Activated CD8-positive, alpha-beta T cell treated with anti-CD3 and anti-CD28 coated beads for 36 hours (primary cell): ENCODE measurements around the gene OBSCN. TPM values are rescaled to one million over a fixed set of nuclear protein-coding genes. Genes with fewer than 3 reads are reported as not detected.

Source experiments
- ATAC-seq: fragments of 200-7000 bp; cut with Tn5 transposase; one replicate; pipeline ENCODE4 v1.10.0; 2021; ENCODE audit warnings: mild to moderate bottlenecking, moderate library complexity
- CTCF ChIA-PET: fragments of 350-600 bp; sonication (Branson Sonifier 250); formaldehyde crosslinking; loops from one replicate; lab custom pipeline; 2021; ENCODE audit warnings: antibody characterized with exemption; lab: Charles Lee
- POLR2A ChIA-PET: fragments of 350-600 bp; sonication (Branson Sonifier 250); formaldehyde crosslinking; loops from one replicate; lab custom pipeline; 2021; ENCODE audit warnings: antibody characterized with exemption; lab: Charles Lee
- DNase-seq: peaks from one replicate; pipeline ENCODE4 v3.0.0-alpha.2; 2020
- H3K27ac Mint-ChIP-seq: one replicate; pipeline ENCODE4 v1.8.0; 2021; ENCODE audit warnings: mild to moderate bottlenecking, mixed read lengths
- H3K27me3 Mint-ChIP-seq: one replicate; pipeline ENCODE4 v1.8.0; 2021; ENCODE audit warnings: mixed read lengths
- H3K36me3 Mint-ChIP-seq: one replicate; pipeline ENCODE4 v1.8.0; 2021; ENCODE audit warnings: low read depth, mixed read lengths
- H3K4me1 Mint-ChIP-seq: one replicate; pipeline ENCODE4 v1.8.0; 2021; ENCODE audit warnings: low read depth, mixed read lengths
- H3K4me3 Mint-ChIP-seq: one replicate; pipeline ENCODE4 v1.8.0; 2021; ENCODE audit warnings: mild to moderate bottlenecking, moderate library complexity, mixed read lengths
- H3K9me3 Mint-ChIP-seq: one replicate; pipeline ENCODE4 v1.8.0; 2021; ENCODE audit warnings: mixed read lengths
- intact Hi-C: fragments of 100-400 bp; cut with micrococcal nuclease; formaldehyde crosslinking; loops from one replicate; pipeline ENCODE4 v1.10.0; 2022
- total RNA-seq, 2 experiments: library from RNA; stranded (reverse); gene quantifications; one replicate each; pipeline ENCODE4 v1.2.3, GENCODE V29; 2021
- TF ChIP-seq, protein P1 (sequence below): fragments of 200-600 bp; IDR thresholded peaks from one replicate; pipeline ENCODE4 v1.8.0; 2022; ENCODE audit warnings: antibody characterized with exemption, mild to moderate bottlenecking

OBSCN gene
- total RNA-seq, 2 experiments from 2014 or later: 21.6 to 23.7 TPM

DNA sequence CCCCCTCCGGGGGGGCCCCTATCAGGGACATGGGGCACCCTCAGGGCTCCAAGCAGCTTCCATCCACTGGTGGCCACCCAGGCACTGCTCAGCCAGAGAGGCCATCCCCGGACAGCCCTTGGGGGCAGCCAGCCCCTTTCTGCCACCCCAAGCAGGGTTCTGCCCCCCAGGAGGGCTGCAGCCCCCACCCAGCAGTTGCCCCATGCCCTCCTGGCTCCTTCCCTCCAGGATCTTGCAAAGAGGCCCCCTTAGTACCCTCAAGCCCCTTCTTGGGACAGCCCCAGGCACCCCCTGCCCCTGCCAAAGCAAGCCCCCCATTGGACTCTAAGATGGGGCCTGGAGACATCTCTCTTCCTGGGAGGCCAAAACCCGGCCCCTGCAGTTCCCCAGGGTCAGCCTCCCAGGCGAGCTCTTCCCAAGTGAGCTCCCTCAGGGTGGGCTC lies 163.9 kb downstream of the OBSCN start:
- intact Hi-C loops: no loop called here
- H3K36me3 Mint-ChIP-seq: no peaks in the 10 kb centered on the region
- H3K27ac Mint-ChIP-seq: no peak overlapping the region
- no peaks in the 10 kb centered on the region for H3K9me3 Mint-ChIP-seq
- POLR2A ChIA-PET: no interaction called here
- ATAC-seq: no peak
- TF ChIP-seq, protein P1, sequence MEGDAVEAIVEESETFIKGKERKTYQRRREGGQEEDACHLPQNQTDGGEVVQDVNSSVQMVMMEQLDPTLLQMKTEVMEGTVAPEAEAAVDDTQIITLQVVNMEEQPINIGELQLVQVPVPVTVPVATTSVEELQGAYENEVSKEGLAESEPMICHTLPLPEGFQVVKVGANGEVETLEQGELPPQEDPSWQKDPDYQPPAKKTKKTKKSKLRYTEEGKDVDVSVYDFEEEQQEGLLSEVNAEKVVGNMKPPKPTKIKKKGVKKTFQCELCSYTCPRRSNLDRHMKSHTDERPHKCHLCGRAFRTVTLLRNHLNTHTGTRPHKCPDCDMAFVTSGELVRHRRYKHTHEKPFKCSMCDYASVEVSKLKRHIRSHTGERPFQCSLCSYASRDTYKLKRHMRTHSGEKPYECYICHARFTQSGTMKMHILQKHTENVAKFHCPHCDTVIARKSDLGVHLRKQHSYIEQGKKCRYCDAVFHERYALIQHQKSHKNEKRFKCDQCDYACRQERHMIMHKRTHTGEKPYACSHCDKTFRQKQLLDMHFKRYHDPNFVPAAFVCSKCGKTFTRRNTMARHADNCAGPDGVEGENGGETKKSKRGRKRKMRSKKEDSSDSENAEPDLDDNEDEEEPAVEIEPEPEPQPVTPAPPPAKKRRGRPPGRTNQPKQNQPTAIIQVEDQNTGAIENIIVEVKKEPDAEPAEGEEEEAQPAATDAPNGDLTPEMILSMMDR: no peak
- CTCF ChIA-PET: no interaction called here
- no peak overlapping the region for H3K4me3 Mint-ChIP-seq
- no peaks in the 10 kb centered on the region for H3K4me1 Mint-ChIP-seq
- no peaks in the 10 kb centered on the region for H3K27me3 Mint-ChIP-seq
- DNase-seq: no peak

DNA sequence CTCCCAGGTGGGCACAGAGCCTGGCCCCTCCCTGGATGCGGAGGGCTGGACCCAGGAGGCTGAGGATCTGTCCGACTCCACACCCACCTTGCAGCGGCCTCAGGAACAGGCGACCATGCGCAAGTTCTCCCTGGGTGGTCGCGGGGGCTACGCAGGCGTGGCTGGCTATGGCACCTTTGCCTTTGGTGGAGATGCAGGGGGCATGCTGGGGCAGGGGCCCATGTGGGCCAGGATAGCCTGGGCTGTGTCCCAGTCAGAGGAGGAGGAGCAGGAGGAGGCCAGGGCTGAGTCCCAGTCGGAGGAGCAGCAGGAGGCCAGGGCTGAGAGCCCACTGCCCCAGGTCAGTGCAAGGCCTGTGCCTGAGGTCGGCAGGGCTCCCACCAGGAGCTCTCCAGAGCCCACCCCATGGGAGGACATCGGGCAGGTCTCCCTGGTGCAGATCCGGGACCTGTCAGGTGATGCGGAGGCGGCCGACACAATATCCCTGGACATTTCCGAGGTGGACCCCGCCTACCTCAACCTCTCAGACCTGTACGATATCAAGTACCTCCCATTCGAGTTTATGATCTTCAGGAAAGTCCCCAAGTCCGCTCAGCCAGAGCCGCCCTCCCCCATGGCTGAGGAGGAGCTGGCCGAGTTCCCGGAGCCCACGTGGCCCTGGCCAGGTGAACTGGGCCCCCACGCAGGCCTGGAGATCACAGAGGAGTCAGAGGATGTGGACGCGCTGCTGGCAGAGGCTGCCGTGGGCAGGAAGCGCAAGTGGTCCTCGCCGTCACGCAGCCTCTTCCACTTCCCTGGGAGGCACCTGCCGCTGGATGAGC lies 164.5 kb downstream of the OBSCN start:
- POLR2A ChIA-PET: no interaction called here
- Mint-ChIP-seq H3K27me3 (no peaks in the 10 kb centered on the region), H3K9me3 (no peaks in the 10 kb centered on the region), H3K27ac (no peak overlapping the region), H3K36me3 (no peaks in the 10 kb centered on the region), H3K4me3 (no peak overlapping the region), H3K4me1 (no peaks in the 10 kb centered on the region)
- DNase-seq (no peak), ATAC-seq (no peak)
- CTCF ChIA-PET: no interaction called here
- intact Hi-C loops: no loop called here
- TF ChIP-seq, protein P1: no peak

DNA sequence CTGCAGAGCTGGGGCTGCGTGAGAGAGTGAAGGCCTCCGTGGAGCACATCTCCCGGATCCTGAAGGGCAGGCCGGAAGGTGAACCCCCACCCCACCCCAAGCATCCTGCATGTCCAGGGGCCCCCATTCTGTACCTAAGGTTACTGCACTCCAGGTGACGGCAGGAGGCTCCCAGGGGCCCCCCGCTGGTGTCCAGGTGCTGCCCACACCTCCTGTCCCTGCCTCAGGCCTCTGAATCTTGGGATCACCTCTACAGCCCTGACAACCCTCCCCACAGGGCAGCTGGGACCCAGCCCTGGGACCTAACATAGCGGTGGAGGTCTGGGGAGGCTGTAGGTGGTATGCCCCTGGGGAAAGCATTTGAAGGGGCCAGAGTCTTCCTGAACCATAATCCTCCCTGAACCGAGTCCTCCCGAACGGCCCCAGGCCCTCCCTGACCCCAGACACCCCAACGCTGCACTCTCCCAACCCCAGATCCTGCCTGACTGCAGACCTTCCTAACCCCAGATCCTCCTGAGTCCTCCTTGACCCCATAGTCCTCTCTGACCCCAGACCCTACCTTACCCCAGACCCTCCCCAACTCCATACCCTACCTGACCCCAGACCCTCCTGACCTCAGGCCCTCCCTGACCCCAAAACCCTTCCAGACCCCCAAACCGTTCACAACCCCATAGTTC lies 165.3 kb downstream of the OBSCN start:
- intact Hi-C loops: no loop called here
- Mint-ChIP-seq H3K9me3 (no peaks in the 10 kb centered on the region), H3K4me1 (no peaks in the 10 kb centered on the region), H3K36me3 (no peaks in the 10 kb centered on the region), H3K27ac (no peak overlapping the region), H3K27me3 (no peaks in the 10 kb centered on the region), H3K4me3 (no peak overlapping the region)
- TF ChIP-seq, protein P1: no peak
- CTCF ChIA-PET: no interaction called here
- ATAC-seq (no peak), DNase-seq (no peak)
- POLR2A ChIA-PET: no interaction called here

DNA sequence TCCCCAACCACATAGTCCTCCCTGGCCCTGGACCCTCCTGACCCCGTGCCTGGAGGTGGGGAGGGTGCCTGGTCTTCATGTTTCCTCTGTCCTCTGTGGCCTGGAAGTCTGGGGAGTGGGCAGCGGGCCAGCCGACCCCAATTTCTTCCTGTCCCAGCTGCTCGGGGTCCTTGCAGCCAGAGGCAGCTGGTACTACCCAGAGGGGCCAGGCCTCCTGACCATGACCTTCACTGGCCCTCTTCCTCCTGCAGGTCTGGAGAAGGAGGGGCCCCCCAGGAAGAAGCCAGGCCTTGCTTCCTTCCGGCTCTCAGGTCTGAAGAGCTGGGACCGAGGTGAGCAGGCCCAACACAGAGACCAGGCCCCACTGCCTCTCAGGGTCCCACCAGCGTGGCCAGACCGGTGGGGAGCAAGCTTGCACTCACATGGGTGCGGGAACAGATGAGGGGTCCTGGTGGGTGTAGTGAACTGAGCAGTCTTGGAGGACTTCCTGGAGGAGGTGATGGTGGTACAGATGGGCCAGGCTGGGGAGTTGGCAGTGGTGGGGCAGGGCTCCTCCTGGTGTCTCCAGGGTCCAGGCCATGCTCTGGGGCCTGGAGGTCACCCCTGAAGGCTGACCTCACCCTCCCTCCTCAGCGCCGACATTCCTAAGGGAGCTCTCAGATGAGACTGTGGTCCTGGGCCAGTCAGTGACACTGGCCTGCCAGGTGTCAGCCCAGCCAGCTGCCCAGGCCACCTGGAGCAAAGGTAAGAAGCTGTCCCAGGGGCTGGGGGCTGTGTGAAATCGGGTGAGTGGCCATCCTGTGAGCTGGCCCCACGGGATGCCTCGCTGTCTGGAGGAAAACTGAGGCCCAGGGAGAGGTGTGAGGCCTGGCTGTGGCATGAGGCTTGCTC lies 166.1 kb downstream of the OBSCN start:
- Mint-ChIP-seq H3K4me1 (peaks cover 4% of the 10 kb centered on the region), H3K27ac (no peak overlapping the region), H3K36me3 (no peaks in the 10 kb centered on the region), H3K4me3 (no peak overlapping the region), H3K9me3 (no peaks in the 10 kb centered on the region), H3K27me3 (peaks cover 4% of the 10 kb centered on the region)
- ChIA-PET POLR2A (interaction anchor here (1.1 kb wide), 1 partner anchor 75 kb away, joined by 3 read pairs; no protein-coding TSS in a partner anchor), CTCF (no interaction called here)
- TF ChIP-seq, protein P1: no peak
- DNase-seq: no peak
- no peak for ATAC-seq
- intact Hi-C loops: no loop called here
